HL-60/S4 (cell line): ENCODE results near the gene BCAS4.
"Not testable (repeated sequence)": the region's sequence is repeated elsewhere in the genome, so short reads cannot be mapped to it uniquely, and the experiment has no call there.

ENCODE experiments used
- in situ Hi-C: fragments of 300-500 bp; cut with MboI; formaldehyde crosslinking; loops from 2 replicates; pipeline ENCODE4 v1.14.3; 2022; ENCODE audit warnings: low sequenced_read_pairs

Gene BCAS4

GRCh38 chr20:50797142-50797541, 2.3 kb downstream of the BCAS4 start:
- in situ Hi-C loops, result no loop called here

GRCh38 chr20:50798650-50799049, 3.8 kb downstream of the BCAS4 start:
- in situ Hi-C loops, result no loop called here

GRCh38 chr20:50799176-50799889, 4.5 kb downstream of the BCAS4 start:
- in situ Hi-C loops, result no loop called here

- in situ Hi-C loops, result no loop called here
These were observed 5.2 kb downstream of the BCAS4 start for GRCh38 chr20:50799890-50800550.

GRCh38 chr20:50800986-50801746, 6.3 kb downstream of the BCAS4 start:
- in situ Hi-C loops, result not testable (repeated sequence)

- in situ Hi-C loops, result no loop called here
These were observed 6.9 kb downstream of the BCAS4 start for GRCh38 chr20:50801747-50802125.

- in situ Hi-C loops, result no loop called here
These were observed 7.4 kb downstream of the BCAS4 start for GRCh38 chr20:50802289-50802688.

GRCh38 chr20:50804437-50805348, 9.8 kb downstream of the BCAS4 start:
- in situ Hi-C loops, result no loop called here

GRCh38 chr20:50805349-50805684, 10.5 kb downstream of the BCAS4 start:
- in situ Hi-C loops, result no loop called here

- in situ Hi-C loops, result no loop called here
These were observed 11.4 kb downstream of the BCAS4 start for GRCh38 chr20:50806126-50806768.

GRCh38 chr20:50810063-50810462, 15.2 kb downstream of the BCAS4 start:
- in situ Hi-C loops, result no loop called here

GRCh38 chr20:50810842-50811241, 16.0 kb downstream of the BCAS4 start:
- in situ Hi-C loops, result no loop called here

GRCh38 chr20:50813101-50813643, 18.3 kb downstream of the BCAS4 start:
- in situ Hi-C loops, result no loop called here

- in situ Hi-C loops, result no loop called here
These were observed 18.9 kb downstream of the BCAS4 start for GRCh38 chr20:50813801-50814200.

- in situ Hi-C loops, result no loop called here
These were observed 19.7 kb downstream of the BCAS4 start for GRCh38 chr20:50814438-50815161.

GRCh38 chr20:50815162-50815989, 20.5 kb downstream of the BCAS4 start:
- in situ Hi-C loops, result no loop called here

GRCh38 chr20:50817776-50818172, 22.9 kb downstream of the BCAS4 start:
- in situ Hi-C loops, result no loop called here

- in situ Hi-C loops, result no loop called here
These were observed 24.5 kb downstream of the BCAS4 start for GRCh38 chr20:50819349-50819748.
